ENCODE results near the gene TMC8. TPM values are rescaled to one million over a fixed set of nuclear protein-coding genes. Genes with fewer than 3 reads are reported as not detected.

Gene TMC8
- polyA plus RNA-seq, 1 of the 3 experiments (the other 2 are of a cell fraction) = 0.18 TPM

DNA sequence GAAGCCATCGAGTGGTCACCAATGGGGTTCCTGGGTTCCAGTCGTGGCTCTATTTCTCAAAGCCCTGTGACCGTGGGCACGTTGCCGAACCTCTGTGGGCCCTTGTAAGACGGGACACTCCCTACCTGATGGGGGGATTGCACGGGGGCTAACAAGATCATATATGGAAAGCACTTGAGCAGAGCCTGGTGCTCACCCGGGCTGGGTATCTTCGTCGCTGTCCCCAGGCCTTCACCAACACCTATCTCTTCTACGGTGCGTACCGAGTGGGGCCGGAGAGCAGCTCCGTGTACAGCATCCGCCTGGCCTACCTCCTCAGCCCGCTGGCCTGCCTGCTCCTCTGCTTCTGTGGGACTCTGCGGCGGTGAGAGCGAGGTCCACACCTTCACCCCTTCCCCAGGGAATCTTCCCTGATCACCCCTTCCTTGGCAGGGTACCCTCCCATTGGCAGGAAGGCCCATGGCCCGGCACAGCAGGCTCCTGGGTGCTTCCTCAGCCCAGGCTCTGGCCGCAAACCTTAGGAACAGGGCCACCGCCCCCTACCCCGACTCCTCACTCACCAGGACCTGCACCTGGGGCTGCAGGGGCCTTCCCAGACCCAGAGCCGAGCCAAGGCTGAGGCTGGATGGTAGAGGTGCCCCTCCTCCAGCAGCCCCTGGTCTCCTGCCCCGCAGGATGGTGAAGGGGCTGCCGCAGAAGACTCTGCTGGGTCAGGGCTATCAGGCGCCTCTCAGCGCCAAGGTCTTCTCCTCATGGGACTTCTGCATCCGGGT, 2.8 kb downstream of the TMC8 start:
- no peak for DNase-seq
- H3K27ac ChIP-seq (ENCODE audit: low read depth in 2 of 2, low read length in 1 of 2) = no peak overlapping the region
- H3K9me2 ChIP-seq = no peaks in the 10 kb centered on the region
- no peaks in the 10 kb centered on the region for H3K9me3 ChIP-seq
- H3K79me2 ChIP-seq (ENCODE audit: insufficient read depth) = no peaks in the 10 kb centered on the region
- peaks cover 4 to 6% of the 10 kb centered on the region in 2 experiments; a peak in 1 of 4 replicates for H3K4me1 ChIP-seq (ENCODE audit: control insufficient read depth in 1 of 2, insufficient read depth in 2 of 2, low read depth in 1 of 2, low read length in 1 of 2)
- no peak overlapping the region for H2AFZ ChIP-seq (ENCODE audit: low read depth)
- ChIA-PET POLR2A (no interaction called here), CTCF (interaction anchor here (0.6 to 6.3 kb wide), 10 partner anchors 9 to 332 kb away, joined by 3 to 73 read pairs (median 13); no protein-coding TSS in a partner anchor)
- H3K9ac ChIP-seq = no peak overlapping the region
- TF ChIP-seq EP300 (IDR thresholded peaks at IDR 0.05; ENCODE audit: borderline replicate concordance in 1 of 2, low read depth in 1 of 2, low read length in 1 of 2) = no peak
- no peak for TF ChIP-seq JUND (IDR thresholded peaks at IDR 0.05)
- TF ChIP-seq, protein P1, sequence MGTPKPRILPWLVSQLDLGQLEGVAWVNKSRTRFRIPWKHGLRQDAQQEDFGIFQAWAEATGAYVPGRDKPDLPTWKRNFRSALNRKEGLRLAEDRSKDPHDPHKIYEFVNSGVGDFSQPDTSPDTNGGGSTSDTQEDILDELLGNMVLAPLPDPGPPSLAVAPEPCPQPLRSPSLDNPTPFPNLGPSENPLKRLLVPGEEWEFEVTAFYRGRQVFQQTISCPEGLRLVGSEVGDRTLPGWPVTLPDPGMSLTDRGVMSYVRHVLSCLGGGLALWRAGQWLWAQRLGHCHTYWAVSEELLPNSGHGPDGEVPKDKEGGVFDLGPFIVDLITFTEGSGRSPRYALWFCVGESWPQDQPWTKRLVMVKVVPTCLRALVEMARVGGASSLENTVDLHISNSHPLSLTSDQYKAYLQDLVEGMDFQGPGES (IDR thresholded peaks at IDR 0.05; ENCODE audit: low read depth, low read length) = no peak
- TF ChIP-seq RCOR1 (IDR thresholded peaks at IDR 0.05; ENCODE audit: low read length) = no peak
- TF ChIP-seq, protein P2, sequence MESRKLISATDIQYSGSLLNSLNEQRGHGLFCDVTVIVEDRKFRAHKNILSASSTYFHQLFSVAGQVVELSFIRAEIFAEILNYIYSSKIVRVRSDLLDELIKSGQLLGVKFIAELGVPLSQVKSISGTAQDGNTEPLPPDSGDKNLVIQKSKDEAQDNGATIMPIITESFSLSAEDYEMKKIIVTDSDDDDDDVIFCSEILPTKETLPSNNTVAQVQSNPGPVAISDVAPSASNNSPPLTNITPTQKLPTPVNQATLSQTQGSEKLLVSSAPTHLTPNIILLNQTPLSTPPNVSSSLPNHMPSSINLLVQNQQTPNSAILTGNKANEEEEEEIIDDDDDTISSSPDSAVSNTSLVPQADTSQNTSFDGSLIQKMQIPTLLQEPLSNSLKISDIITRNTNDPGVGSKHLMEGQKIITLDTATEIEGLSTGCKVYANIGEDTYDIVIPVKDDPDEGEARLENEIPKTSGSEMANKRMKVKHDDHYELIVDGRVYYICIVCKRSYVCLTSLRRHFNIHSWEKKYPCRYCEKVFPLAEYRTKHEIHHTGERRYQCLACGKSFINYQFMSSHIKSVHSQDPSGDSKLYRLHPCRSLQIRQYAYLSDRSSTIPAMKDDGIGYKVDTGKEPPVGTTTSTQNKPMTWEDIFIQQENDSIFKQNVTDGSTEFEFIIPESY (IDR thresholded peaks at IDR 0.05; ENCODE audit: borderline replicate concordance, low read depth) = no peak
- no peak for TF ChIP-seq FOXJ3 (CRISPR knock-in tag; IDR thresholded peaks at IDR 0.05)
- TF ChIP-seq RXRA (IDR thresholded peaks at IDR 0.05; ENCODE audit: borderline replicate concordance, low read depth) = no peak
- TF ChIP-seq, protein P3, sequence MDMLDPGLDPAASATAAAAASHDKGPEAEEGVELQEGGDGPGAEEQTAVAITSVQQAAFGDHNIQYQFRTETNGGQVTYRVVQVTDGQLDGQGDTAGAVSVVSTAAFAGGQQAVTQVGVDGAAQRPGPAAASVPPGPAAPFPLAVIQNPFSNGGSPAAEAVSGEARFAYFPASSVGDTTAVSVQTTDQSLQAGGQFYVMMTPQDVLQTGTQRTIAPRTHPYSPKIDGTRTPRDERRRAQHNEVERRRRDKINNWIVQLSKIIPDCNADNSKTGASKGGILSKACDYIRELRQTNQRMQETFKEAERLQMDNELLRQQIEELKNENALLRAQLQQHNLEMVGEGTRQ (IDR thresholded peaks at IDR 0.05; ENCODE audit: borderline replicate concordance, low read depth, low read length) = no peak
- TF ChIP-seq SIN3A (IDR thresholded peaks at IDR 0.05; ENCODE audit: borderline replicate concordance, low read depth, low read length) = no peak
- no peak for TF ChIP-seq MXI1 (IDR thresholded peaks at IDR 0.05; ENCODE audit: low read depth, low read length)
- no peaks in the 10 kb centered on the region for H3F3A ChIP-seq (replicated peaks; ENCODE audit: insufficient read depth)
- no peaks in the 10 kb centered on the region for H4K20me1 ChIP-seq (ENCODE audit: insufficient read depth)
- peaks cover 3% of the 10 kb centered on the region for H3K27me3 ChIP-seq (ENCODE audit: insufficient read depth)
- 96% methylated on average over 25 of the region's 30 CpGs for WGBS (ENCODE audit: low lambda C conversion rate)
- no peaks in the 10 kb centered on the region for H3K36me3 ChIP-seq (replicated peaks in 1 of 2; ENCODE audit: control insufficient read depth in 1 of 2, insufficient read depth in 2 of 2, low read length in 1 of 2)
- H3K4me2 ChIP-seq = no peak overlapping the region
- no peak overlapping the region for H3K4me3 ChIP-seq (ENCODE audit: low read depth in 2 of 2, low read length in 1 of 2)

Measured in SK-N-SH (cell line).